CD14-positive monocyte (primary cell): Measurements from ENCODE around the gene MORN1. TPM values are rescaled to one million over a fixed set of nuclear protein-coding genes. Genes with fewer than 3 reads are reported as not detected.
A peak's percentile ranks its signal among the peaks of the same experiment; 100 is the strongest.

Source experiments
- DNase-seq, 3 donors: peaks; one replicate each; pipeline ENCODE4 v3.0.0-alpha.2; 2011 to 2022
- H2AFZ ChIP-seq: 2 replicates; pipeline ENCODE4 v1.6.0; 2012; ENCODE audit warnings: mild to moderate bottlenecking, low read depth, low read length, inconsistent platforms; ENCODE audit not compliant: insufficient read depth, poor library complexity, severe bottlenecking
- H3K27ac ChIP-seq, 2 donors: 1 replicate in 1 of 2; 2 replicates in 1 of 2; pipeline ENCODE4 v1.5.1; 2012 to 2013; ENCODE audit warnings: low read length in 2 of 2, control low read depth in 1 of 2, inconsistent platforms in 1 of 2, low read depth in 1 of 2, mild to moderate bottlenecking in 1 of 2
- H3K27me3 ChIP-seq, 2 donors: one replicate each; pipeline versions ENCODE4 v1.6.0 to v1.6.1; 2011 to 2013; ENCODE audit warnings: low read length in 2 of 2; ENCODE audit not compliant: control insufficient read depth in 2 of 2, insufficient read depth in 2 of 2
- H3K36me3 ChIP-seq, 2 donors: replicated peaks in 1 of 2; 1 replicate in 1 of 2; 2 replicates in 1 of 2; pipeline versions ENCODE4 v1.5.1 to v1.6.1; 2012 to 2013; ENCODE audit warnings: low read length in 2 of 2, control low read depth in 1 of 2, inconsistent platforms in 1 of 2, mild to moderate bottlenecking in 1 of 2; ENCODE audit not compliant: insufficient read depth in 2 of 2, control insufficient read depth in 1 of 2
- H3K4me1 ChIP-seq, 2 donors: 1 replicate in 1 of 2; 2 replicates in 1 of 2; pipeline versions ENCODE4 v1.5.1 to v1.6.1; 2012 to 2013; ENCODE audit warnings: low read length in 2 of 2, control low read depth in 1 of 2, inconsistent platforms in 1 of 2, mild to moderate bottlenecking in 1 of 2, moderate library complexity in 1 of 2; ENCODE audit not compliant: insufficient read depth in 2 of 2, control insufficient read depth in 1 of 2
- H3K4me2 ChIP-seq: replicated peaks from 2 replicates; pipeline ENCODE3; 2012; ENCODE audit warnings: low read length, moderate library complexity, mild to moderate bottlenecking; ENCODE audit not compliant: poor library complexity, severe bottlenecking; ENCODE audit errors: extremely low read depth
- H3K4me3 ChIP-seq, 3 experiments: fragments of 200-600 bp in 1 of 3; sonication (generic) in 1 of 3; replicated peaks in 1 of 3; 1 replicate in 2 of 3; 2 replicates in 1 of 3; pipeline ENCODE4 v1.5.1; 2011 to 2013; ENCODE audit warnings: low read length in 3 of 3, mild to moderate bottlenecking in 3 of 3, control low read depth in 2 of 3, low read depth in 2 of 3, inconsistent platforms in 1 of 3, moderate library complexity in 1 of 3
- H3K79me2 ChIP-seq: 2 replicates; pipeline ENCODE4 v1.6.0; 2012; ENCODE audit warnings: mild to moderate bottlenecking, control low read depth, inconsistent platforms, low read length, moderate library complexity; ENCODE audit not compliant: insufficient read depth
- H3K9ac ChIP-seq: 2 replicates; pipeline ENCODE4 v1.6.0; 2017; ENCODE audit warnings: low read length, mild to moderate bottlenecking; ENCODE audit not compliant: insufficient read depth, poor library complexity, severe bottlenecking
- H3K9me3 ChIP-seq, 2 donors: replicated peaks in 1 of 2; 1 replicate in 1 of 2; 2 replicates in 1 of 2; pipeline versions ENCODE4 v1.5.1 to v1.6.1; 2012 to 2013; ENCODE audit warnings: low read length in 2 of 2, control low read depth in 1 of 2; ENCODE audit not compliant: control insufficient read depth in 1 of 2, insufficient read depth in 1 of 2
- H4K20me1 ChIP-seq: 2 replicates; pipeline ENCODE4 v1.6.0; 2012; ENCODE audit warnings: mild to moderate bottlenecking, low read length, control low read depth, moderate library complexity; ENCODE audit not compliant: insufficient read depth
- H3K27ac Mint-ChIP-seq, 7 donors: one replicate each; pipeline ENCODE4 v1.8.0; 2020; ENCODE audit warnings: mild to moderate bottlenecking in 7 of 7, mixed read lengths in 7 of 7, moderate library complexity in 6 of 7, inconsistent platforms in 2 of 7
- H3K27me3 Mint-ChIP-seq, 3 donors: one replicate each; pipeline ENCODE4 v1.8.0; 2021 to 2022; ENCODE audit warnings: low read depth in 3 of 3, mild to moderate bottlenecking in 3 of 3, mixed read lengths in 3 of 3, moderate library complexity in 3 of 3, inconsistent platforms in 1 of 3
- H3K36me3 Mint-ChIP-seq, 2 donors: one replicate each; pipeline ENCODE4 v1.8.0; 2020; ENCODE audit warnings: mixed read lengths in 2 of 2, inconsistent platforms in 1 of 2, mild to moderate bottlenecking in 1 of 2
- H3K4me1 Mint-ChIP-seq: one replicate; pipeline ENCODE4 v1.8.0; 2020; ENCODE audit warnings: mild to moderate bottlenecking, mixed read lengths
- H3K4me3 Mint-ChIP-seq, 2 donors: one replicate each; pipeline ENCODE4 v1.8.0; 2020; ENCODE audit warnings: mild to moderate bottlenecking in 2 of 2, mixed read lengths in 2 of 2, moderate library complexity in 1 of 2
- H3K9me3 Mint-ChIP-seq, 7 donors: one replicate each; pipeline ENCODE4 v1.8.0; 2020 to 2022; ENCODE audit warnings: mixed read lengths in 7 of 7, mild to moderate bottlenecking in 6 of 7, moderate library complexity in 6 of 7, inconsistent platforms in 2 of 7
- CTCF ChIP-seq: fragments of 200-600 bp; IDR thresholded peaks from one replicate; pipeline ENCODE4 v1.8.0; 2022; ENCODE audit warnings: antibody characterized with exemption, mild to moderate bottlenecking
- WGBS: methylation state at CpG from one replicate; pipeline ENCODE4 v1.1.5; 2013; ENCODE audit warnings: missing lambda C conversion rate; ENCODE audit not compliant: insufficient coverage; 5-methylcytosine and 5-hydroxymethylcytosine counted together
- intact Hi-C, 2 donors: fragments of 100-400 bp; cut with micrococcal nuclease; formaldehyde crosslinking; loops; one replicate each; pipeline versions ENCODE4 v1.15.0 to v1.15.1; 2023
- polyA plus RNA-seq, 3 donors: library from polyadenylated mRNA; depleted of rRNA in 1 of 3; unstranded in 2 of 3; stranded (reverse) in 1 of 3; fragments of 300-500 nt in 2 of 3; fragments of >200 nt in 1 of 3; fragmentation: Illumina TruSeq in 2 of 3; gene quantifications; 1 replicate in 2 of 3; 2 replicates in 1 of 3; pipeline ENCODE4 v1.2.3, GENCODE V29; 2012 to 2021

MORN1 gene
- polyA plus RNA-seq, 3 donors: 1.5 to 3.0 (median 1.7) TPM

GRCh38 chr1:2375923-2376260 lies 15.5 kb downstream of the MORN1 start:
- Histone ChIP-seq H3K79me2 (no peaks in the 10 kb centered on the region), H3K36me3 (no peaks in the 10 kb centered on the region), H3K9me3 (no peaks in the 10 kb centered on the region), H4K20me1 (no peaks in the 10 kb centered on the region), H3K9ac (no peak overlapping the region), H3K4me2 (no peak overlapping the region), H3K27me3 (no peaks in the 10 kb centered on the region), H3K4me3 (no peak overlapping the region), H2AFZ (no peak overlapping the region), H3K27ac (no peak overlapping the region), H3K4me1 (peaks cover 4 to 6% of the 10 kb centered on the region in 2 donors)
- H3K36me3 Mint-ChIP-seq: no peaks in the 10 kb centered on the region
- H3K4me1 Mint-ChIP-seq: peaks cover 9% of the 10 kb centered on the region
- H3K27ac Mint-ChIP-seq: peak overlapping the region in 1 of 7 donors; percentile 46
- no peak for TF ChIP-seq CTCF
- DNase-seq: no peak
- intact Hi-C loops: no loop called here
- 93% methylated on average over 7 of the region's 7 CpGs for WGBS
- peaks cover 0 to 6% (median 0%) of the 10 kb centered on the region in 7 donors for H3K9me3 Mint-ChIP-seq
- peaks cover 0 to 1% (median 0%) of the 10 kb centered on the region in 3 donors for H3K27me3 Mint-ChIP-seq
- no peak overlapping the region for H3K4me3 Mint-ChIP-seq

GRCh38 chr1:2375246-2375922 lies 16.0 kb downstream of the MORN1 start:
- no peaks in the 10 kb centered on the region for H3K36me3 ChIP-seq
- intact Hi-C loops: no loop called here
- no peak overlapping the region for H3K27ac Mint-ChIP-seq
- H3K4me2 ChIP-seq: no peak overlapping the region
- no peaks in the 10 kb centered on the region for H3K9me3 ChIP-seq
- no peak overlapping the region for H3K4me3 Mint-ChIP-seq
- no peak for DNase-seq
- H3K4me1 Mint-ChIP-seq: peaks cover 9% of the 10 kb centered on the region
- peaks cover 0 to 1% (median 0%) of the 10 kb centered on the region in 3 donors for H3K27me3 Mint-ChIP-seq
- no peak overlapping the region for H3K4me3 ChIP-seq
- no peaks in the 10 kb centered on the region for H4K20me1 ChIP-seq
- H3K9me3 Mint-ChIP-seq: peaks cover 0 to 6% (median 0%) of the 10 kb centered on the region in 7 donors
- H2AFZ ChIP-seq: no peak overlapping the region
- H3K79me2 ChIP-seq: no peaks in the 10 kb centered on the region
- peak overlapping the region; percentile 4 for H3K9ac ChIP-seq
- no peaks in the 10 kb centered on the region for H3K27me3 ChIP-seq
- 90% methylated on average over 21 of the region's 23 CpGs for WGBS
- H3K27ac ChIP-seq: no peak overlapping the region
- H3K4me1 ChIP-seq: peaks cover 4 to 6% of the 10 kb centered on the region in 2 donors
- H3K36me3 Mint-ChIP-seq: no peaks in the 10 kb centered on the region
- no peak for TF ChIP-seq CTCF
